Measurements from ENCODE around the gene TEX50.

- TF ChIP-seq CTCF (IDR thresholded peaks at IDR 0.05; ENCODE audit: extremely low read depth in 1 of 2, insufficient read depth in 1 of 2, low read depth in 1 of 2, low read length in 2 of 2): no peak
- no peak for TF ChIP-seq MYC (IDR thresholded peaks at IDR 0.05; ENCODE audit: low read depth, low read length)
- TF ChIP-seq EZH2 (IDR thresholded peaks at IDR 0.05; ENCODE audit: borderline replicate concordance, low read depth, low read length, severe bottlenecking): no peak
- TF ChIP-seq POLR2AphosphoS5 (IDR thresholded peaks at IDR 0.05; ENCODE audit: insufficient read depth, low read depth, low read length): no peak
- no peak for TF ChIP-seq POLR2A (IDR thresholded peaks at IDR 0.05; ENCODE audit: low read depth, low read length)
- no peak for TF ChIP-seq JUN (IDR thresholded peaks at IDR 0.05; ENCODE audit: borderline replicate concordance, insufficient read depth, insufficient read length, low read depth)
- TF ChIP-seq MAX (IDR thresholded peaks at IDR 0.05; ENCODE audit: insufficient read depth, insufficient read length): no peak
- TF ChIP-seq FOS (IDR thresholded peaks at IDR 0.05; ENCODE audit: borderline replicate concordance, insufficient read depth, low read length): no peak
- TF ChIP-seq GATA2 (IDR thresholded peaks at IDR 0.05; ENCODE audit: insufficient read depth, insufficient read length, low read depth, low read length): no peak
Observed at GRCh38 chr1:173646656-173647055, 11.5 kb downstream of the TEX50 start.
